ENCODE measurements around the gene STRA8. TPM values are rescaled to one million over a fixed set of nuclear protein-coding genes. Genes with fewer than 3 reads are reported as not detected.
A peak's percentile ranks its signal among the peaks of the same experiment; 100 is the strongest.

STRA8 gene
- total and polyA plus RNA-seq, 2 of the 13 experiments (the other 11 are each of a cell fraction or from before 2014, with no cell fraction given), result not detected

- TF ChIP-seq CSRNP2 (CRISPR knock-in tag; conservative IDR thresholded peaks at IDR 0.05; ENCODE audit: low read depth) (no peak), DRAP1 (CRISPR knock-in tag; IDR thresholded peaks at IDR 0.05) (no peak)
Observed at GRCh38 chr7:135233570-135233969, at the start of gene STRA8 (continued).

GRCh38 chr7:135184254-135184841 lies 49.3 kb upstream of the STRA8 start:
- 94% methylated on average over 4 of the region's 5 CpGs for WGBS (ENCODE audit: low lambda C conversion rate)
- intact Hi-C loops (cut with micrococcal nuclease; ENCODE audit: unreplicated experiment), result no loop called here
- 0 out of 2 replicates have a peak, but pooled peaks have one; percentile 18 for TF ChIP-seq POLR2AphosphoS5 (IDR thresholded peaks at IDR 0.05; ENCODE audit: low read depth, low read length)
- peak in 1 of 2 experiments; percentile 26; a peak in 1 of 4 replicates for TF ChIP-seq POLR2A (IDR thresholded peaks at IDR 0.05; ENCODE audit: insufficient read depth in 1 of 2, low read depth in 2 of 2, low read length in 2 of 2)
- TF ChIP-seq ATF7-NPFF (CRISPR knock-in tag; IDR thresholded peaks at IDR 0.05; ENCODE audit: low read depth), result no peak
- 0 out of 2 replicates have a peak, but pooled peaks have one; percentile 20 for TF ChIP-seq ZNF263 (CRISPR knock-in tag; IDR thresholded peaks at IDR 0.05)
- peak; percentile 28; the same call in 1 of the 2 replicates for TF ChIP-seq ZNF687 (CRISPR knock-in tag; IDR thresholded peaks at IDR 0.05)
- no peak for TF ChIP-seq HMGXB3 (CRISPR knock-in tag; IDR thresholded peaks at IDR 0.05; ENCODE audit: borderline replicate concordance)
- BruUV-seq (replicated peaks), result no TSS peak
- Histone ChIP-seq H3K4me1 (ENCODE audit: insufficient read depth, low read length) (no peaks in the 10 kb centered on the region), H4K20me1 (ENCODE audit: insufficient read depth, low read length) (no peaks in the 10 kb centered on the region), H2AFZ (ENCODE audit: low read length) (no peak overlapping the region), H3K9ac (ENCODE audit: insufficient read depth, low read depth, low read length) (no peak overlapping the region), H3K27me3 (ENCODE audit: control insufficient read depth in 1 of 2, insufficient read depth in 2 of 2, low read length in 2 of 2) (no peaks in the 10 kb centered on the region), H3K4me2 (ENCODE audit: low read depth, low read length) (no peak overlapping the region), H3K4me3 (replicated peaks in 1 of 3; ENCODE audit: insufficient read depth in 1 of 3, low read depth in 2 of 3, low read length in 3 of 3) (no peak overlapping the region), H3K9me3 (ENCODE audit: low read length) (peaks cover 25% of the 10 kb centered on the region), H3K79me2 (ENCODE audit: insufficient read depth, low read length) (no peaks in the 10 kb centered on the region), H3K27ac (ENCODE audit: extremely low read length, insufficient read depth, low read length) (no peak overlapping the region), H3K36me3 (replicated peaks in 1 of 2; ENCODE audit: control insufficient read depth in 1 of 2, insufficient read depth in 2 of 2, low read length in 2 of 2) (peaks cover 18 to 74% of the 10 kb centered on the region in 2 experiments)
- ChIA-PET CTCF (ENCODE audit: low intra/inter-chr PET ratio, low total read pairs) (no interaction called here), POLR2A (interaction anchor here (1.3 kb wide), 1 partner anchor 13 kb away, joined by 3 read pairs; no protein-coding TSS in a partner anchor)
- ATAC-seq (peak; percentile 16; the same call in 2 of the 3 replicates), FAIRE-seq (no peak), DNase-seq (ENCODE audit: low spot score) (no peak)
- in situ Hi-C loops (cut with HindIII; ENCODE audit: extremely low pct_ligation_motif_present, low pct_unique_long_range_greater_than_20kb), result no loop called here
